ENCODE measurements around the gene NXNL1.

The NXNL1 gene

DNA sequence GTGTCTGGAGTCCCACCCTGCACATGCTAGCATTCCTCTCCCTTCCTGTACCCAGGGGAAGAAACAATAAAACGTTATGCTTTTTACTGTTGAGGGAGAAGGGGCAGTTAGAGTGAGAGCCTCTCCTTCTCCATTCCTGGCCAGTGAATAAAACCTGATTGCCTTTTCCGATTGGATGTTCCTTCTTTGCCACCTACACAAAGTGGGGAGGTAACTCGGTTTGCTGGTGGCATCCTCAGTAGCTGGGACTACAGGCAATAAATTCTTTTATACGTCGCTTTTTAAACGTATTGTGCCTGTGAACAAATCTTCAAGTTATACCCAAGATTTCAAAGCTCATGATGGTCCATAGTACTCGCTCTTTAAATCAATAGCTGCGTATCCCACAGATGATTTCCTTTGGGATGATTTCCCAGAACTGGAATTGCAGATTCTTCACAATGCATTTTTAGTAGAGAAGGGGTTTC lies 41.5 kb downstream of the NXNL1 start:
- no peak for DNase-seq

DNA sequence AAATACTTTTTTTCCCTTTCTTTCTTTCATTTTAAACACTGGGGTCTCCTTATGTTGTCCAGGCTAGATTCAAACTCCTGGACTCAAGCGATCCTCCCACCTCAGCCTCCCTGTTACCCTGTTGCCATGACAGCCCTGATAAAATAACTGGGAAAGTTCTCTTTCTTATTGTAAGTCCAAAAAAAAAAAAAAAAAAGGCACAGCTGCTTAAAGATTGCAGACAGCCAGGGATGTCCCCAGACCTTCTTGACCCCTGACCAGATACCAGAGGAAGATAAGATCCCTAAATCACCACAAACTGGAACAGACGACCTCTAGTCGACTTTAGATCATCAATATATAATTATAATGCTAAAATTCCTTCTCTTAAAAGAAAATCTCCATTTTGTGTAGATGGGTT lies 42.0 kb downstream of the NXNL1 start:
- no peak for DNase-seq

DNA sequence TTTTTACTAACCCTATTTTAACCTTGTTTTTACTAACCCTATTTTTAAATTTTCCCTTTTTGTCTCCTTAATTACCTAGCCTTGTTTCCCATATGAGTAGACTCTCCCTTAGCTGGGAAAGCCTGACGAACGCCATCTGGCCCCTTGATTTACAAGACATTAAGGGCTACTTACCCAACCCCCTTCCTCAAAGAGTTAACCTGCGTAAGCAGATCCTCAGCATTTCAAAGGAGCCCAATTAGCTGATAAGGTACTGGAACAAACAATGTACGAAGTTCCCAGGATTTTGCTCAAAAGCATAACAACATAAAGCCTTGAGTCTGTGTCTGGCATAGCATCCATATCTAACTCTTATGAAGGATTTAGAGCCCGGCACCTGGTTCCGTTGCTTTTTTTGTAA lies 45.6 kb downstream of the NXNL1 start:
- DNase-seq: no peak

DNA sequence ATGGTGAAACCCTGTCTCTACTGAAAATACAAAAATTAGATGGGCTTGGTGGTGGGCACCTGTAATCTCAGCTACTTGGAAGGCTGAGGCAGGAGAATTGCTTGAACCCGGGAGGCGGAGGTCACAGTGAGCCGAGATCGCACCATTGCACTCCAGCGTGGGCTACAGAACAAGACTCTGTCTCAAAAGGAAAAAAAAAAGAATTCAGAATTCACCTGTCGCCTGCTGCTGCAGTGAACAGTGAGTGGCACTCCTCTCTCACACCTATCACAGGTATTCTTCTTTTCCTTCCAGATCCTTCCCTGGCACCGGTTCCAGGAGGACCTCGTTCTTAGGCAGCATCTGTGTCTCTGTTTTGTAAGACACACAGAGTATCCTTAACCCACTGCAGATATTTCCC lies 46.6 kb downstream of the NXNL1 start:
- no peak for DNase-seq

DNA sequence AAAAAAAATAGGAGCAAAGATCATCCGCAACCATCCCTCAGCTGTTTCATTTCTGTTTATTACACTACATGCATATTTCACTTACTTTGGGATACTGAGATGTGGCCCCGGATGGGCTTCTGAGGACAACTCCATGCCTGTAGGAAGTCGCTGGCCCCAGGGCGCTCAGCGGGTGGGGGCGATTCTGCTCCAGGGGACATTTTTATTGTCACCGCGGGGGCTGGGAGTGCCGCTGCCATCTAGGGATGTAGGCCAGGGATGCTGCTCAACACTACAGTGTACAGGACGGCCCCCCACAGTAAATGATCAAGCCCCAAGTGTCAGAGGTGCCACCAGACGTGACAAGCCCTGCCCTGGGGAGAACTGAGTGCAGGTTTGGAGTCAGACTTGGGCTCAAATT lies 48.9 kb downstream of the NXNL1 start:
- DNase-seq: no peak

DNA sequence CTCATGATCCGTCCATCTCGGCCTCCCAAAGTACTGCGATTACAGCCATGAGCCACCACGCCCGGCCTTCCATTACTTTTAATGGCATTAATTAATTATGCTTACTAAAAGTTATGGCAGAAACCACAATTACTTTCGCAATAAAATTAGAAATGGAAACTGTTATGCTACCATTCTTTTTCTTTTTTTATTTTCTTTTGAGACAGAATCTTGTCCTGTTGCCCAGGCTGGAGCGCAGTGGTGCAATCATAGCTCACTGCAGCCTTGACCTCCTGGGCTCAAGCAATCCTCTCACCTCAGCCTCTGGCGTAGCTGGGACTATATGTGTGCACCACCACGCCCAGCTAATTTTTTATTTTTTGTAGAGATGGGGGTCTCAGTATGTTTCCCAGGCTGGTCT lies 50.7 kb downstream of the NXNL1 start:
- DNase-seq: no peak

DNA sequence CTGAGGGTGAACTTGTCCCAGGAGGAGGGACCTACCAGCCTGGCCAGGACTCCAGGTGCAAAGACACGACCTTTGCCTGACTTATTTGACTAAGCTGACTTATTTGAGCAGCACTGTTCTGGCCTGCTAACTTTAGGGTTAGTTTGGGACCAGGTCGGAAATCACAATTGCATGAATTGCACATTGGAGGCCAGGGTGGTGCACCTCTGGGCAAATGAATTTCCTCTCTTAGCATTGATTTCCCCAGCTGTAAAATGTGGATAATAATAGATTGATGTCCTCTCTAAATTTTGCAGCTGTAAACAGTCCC lies 53.9 kb downstream of the NXNL1 start:
- DNase-seq: no peak

DNA sequence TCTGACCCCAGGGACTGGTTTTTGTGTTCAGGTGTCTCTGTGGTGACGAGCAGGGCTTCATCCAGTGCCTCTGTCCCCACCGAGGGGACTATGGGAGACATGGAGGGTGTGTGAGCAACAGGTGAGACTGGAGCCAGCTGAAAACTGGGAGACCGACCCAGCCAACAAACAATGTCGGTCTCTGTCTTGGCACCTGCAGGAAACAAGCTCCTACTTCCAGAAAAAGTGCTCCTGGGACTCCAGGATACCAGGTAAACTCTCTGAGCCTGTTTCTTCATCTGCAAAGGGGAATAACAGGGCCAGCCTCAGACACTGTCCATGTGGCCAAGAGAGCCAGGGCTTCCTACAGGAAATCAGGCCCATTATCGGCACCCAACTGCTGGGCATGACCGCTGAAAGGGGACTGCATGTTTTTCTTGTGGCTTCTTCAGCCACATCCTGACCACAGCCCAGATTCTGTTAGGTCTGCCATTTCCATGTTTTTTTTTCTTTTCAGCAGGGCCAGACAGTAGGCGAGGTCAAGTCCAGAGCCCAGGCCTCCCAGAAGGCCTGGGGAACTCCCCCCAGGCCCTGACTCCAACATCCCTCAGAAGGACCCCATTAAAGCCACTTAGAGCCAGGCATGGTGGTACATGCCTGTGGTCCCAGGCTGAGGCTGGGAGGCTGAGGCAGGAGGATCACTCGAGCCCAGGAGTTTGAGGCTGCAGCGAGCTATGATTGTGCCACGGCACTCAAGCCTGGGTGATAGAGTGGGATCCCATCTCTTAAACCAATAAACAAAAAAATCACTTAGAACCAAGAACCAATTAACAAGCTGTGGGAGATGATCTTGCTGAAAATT lies 54.5 kb downstream of the NXNL1 start:
- DNase-seq: peak; percentile 34
